GM10248 (cell line): ENCODE results near the gene IFNA17.
A peak's percentile ranks its signal among the peaks of the same experiment; 100 is the strongest.

Experiments
- CTCF ChIA-PET: fragments of 300-600 bp; sonication (Branson Sonifier 250); formaldehyde crosslinking; extraction: SDS; loops from one replicate; lab custom pipeline; 2021; ENCODE audit warnings: antibody characterized with exemption; lab: Yijun Ruan, JAX
- POLR2A ChIA-PET: fragments of 350-650 bp; sonication (Branson Sonifier 250); formaldehyde crosslinking; extraction: SDS; loops from one replicate; lab custom pipeline; 2020; ENCODE audit warnings: antibody characterized with exemption; lab: Yijun Ruan, JAX
- DNase-seq: peaks from one replicate; pipeline ENCODE4 v3.0.0; 2012; ENCODE audit errors: extremely low spot score
- TF ChIP-seq, protein P1 (sequence below): IDR thresholded peaks from 2 replicates; pipeline ENCODE4 v1.5.1; 2012; ENCODE audit warnings: mild to moderate bottlenecking, low read depth; ENCODE audit errors: extremely low read depth, missing control alignments, control extremely low read depth

The IFNA17 gene

DNA sequence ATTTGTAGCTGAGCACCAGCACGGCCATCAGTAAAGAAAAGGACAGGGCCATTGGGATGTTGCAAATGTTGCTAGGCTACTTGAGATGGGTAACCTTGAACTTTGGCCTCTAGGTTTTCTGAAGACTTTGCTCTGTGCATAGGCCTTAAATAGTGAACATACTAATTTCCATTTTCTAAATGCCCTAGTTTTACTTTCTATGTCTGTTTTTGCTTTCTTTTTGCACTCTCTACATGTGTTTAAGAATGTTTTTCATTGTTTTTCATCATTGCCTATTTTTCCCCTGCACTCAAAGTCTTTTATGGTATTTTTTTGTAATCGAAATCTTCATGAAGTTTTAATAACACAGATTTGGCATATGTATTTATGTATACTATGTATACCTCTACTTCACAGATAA, at the start of gene IFNA17:
Gene IFNA17 (minus strand): TSS at position 101 of the 400 bp plus-strand sequence. CDS start 49 bp downstream, at position 52.
- ChIA-PET POLR2A (no interaction called here), CTCF (interaction anchor here (0.7 to 1.0 kb wide), 2 partner anchors 15 to 58 kb away, joined by 3 read pairs; no protein-coding TSS in a partner anchor)
- TF ChIP-seq, protein P1, sequence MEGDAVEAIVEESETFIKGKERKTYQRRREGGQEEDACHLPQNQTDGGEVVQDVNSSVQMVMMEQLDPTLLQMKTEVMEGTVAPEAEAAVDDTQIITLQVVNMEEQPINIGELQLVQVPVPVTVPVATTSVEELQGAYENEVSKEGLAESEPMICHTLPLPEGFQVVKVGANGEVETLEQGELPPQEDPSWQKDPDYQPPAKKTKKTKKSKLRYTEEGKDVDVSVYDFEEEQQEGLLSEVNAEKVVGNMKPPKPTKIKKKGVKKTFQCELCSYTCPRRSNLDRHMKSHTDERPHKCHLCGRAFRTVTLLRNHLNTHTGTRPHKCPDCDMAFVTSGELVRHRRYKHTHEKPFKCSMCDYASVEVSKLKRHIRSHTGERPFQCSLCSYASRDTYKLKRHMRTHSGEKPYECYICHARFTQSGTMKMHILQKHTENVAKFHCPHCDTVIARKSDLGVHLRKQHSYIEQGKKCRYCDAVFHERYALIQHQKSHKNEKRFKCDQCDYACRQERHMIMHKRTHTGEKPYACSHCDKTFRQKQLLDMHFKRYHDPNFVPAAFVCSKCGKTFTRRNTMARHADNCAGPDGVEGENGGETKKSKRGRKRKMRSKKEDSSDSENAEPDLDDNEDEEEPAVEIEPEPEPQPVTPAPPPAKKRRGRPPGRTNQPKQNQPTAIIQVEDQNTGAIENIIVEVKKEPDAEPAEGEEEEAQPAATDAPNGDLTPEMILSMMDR = no peak
- no peak for DNase-seq

DNA sequence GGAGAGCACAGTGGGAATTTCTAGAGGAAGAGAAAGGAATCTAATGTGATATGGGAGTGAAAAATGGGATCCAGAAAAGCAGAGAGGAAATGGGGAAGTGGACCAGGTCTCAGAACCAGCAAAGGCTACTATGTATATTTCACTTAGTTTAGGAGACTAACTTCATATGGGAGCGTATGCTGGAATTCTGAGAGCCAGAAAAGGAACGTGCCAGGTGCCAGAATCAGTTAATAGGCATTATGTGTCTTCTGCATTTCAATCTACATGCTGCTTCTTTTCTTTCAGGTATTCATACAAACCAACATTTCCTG, 40.3 kb upstream of the IFNA17 start:
- CTCF ChIA-PET = interaction anchor here (1.0 to 2.8 kb wide), 3 partner anchors 15 to 187 kb away, joined by 3 to 11 read pairs (median 4); no protein-coding TSS in a partner anchor
- TF ChIP-seq, protein P1 = no peak
- DNase-seq = no peak
- POLR2A ChIA-PET = no interaction called here

DNA sequence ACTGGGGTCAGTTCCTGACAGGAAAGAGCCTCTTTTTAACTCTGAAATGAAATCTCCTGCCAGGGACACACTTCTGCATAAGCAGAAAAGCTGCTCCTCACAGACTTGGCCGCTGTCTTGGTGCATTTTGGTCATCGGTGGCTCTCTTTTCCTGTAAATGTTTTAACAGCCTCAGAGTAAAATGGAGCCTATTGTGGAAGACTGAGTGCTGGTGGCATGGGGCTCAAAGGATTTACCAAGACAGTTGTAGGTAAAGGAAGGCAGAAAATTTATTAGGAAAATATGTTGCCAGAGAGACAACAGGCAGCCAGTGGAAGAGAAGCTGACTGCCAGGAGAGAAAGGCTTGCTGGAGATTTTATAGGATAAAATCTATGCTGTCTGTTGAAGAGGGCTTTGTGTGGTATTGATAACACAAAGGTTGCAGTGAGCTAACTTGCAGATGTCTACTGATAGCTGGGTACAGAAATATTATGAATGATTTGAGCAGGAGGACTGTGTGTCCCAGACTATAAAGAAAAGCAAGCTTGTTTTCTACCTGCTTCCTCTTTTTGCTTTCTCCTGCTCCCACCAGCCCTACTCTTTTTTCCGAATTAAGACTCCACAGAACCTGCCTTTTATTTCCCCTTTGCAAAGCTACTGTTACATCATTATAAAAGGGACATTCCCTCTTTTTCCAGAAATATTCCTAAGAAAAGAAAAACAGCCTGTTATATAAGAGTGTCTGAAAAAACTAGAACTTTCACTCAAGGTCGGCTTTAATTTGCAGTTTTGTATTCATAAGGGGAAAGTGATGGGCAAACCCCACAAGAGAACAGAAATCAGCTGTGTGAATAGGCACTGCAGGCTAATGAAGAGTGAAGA, 39.7 kb upstream of the IFNA17 start:
- ChIA-PET CTCF (interaction anchor here (1.0 to 2.8 kb wide), 4 partner anchors 15 to 546 kb away, joined by 3 to 11 read pairs (median 4); no protein-coding TSS in a partner anchor), POLR2A (no interaction called here)
- DNase-seq = peak; percentile 22
- TF ChIP-seq, protein P1 = no peak

DNA sequence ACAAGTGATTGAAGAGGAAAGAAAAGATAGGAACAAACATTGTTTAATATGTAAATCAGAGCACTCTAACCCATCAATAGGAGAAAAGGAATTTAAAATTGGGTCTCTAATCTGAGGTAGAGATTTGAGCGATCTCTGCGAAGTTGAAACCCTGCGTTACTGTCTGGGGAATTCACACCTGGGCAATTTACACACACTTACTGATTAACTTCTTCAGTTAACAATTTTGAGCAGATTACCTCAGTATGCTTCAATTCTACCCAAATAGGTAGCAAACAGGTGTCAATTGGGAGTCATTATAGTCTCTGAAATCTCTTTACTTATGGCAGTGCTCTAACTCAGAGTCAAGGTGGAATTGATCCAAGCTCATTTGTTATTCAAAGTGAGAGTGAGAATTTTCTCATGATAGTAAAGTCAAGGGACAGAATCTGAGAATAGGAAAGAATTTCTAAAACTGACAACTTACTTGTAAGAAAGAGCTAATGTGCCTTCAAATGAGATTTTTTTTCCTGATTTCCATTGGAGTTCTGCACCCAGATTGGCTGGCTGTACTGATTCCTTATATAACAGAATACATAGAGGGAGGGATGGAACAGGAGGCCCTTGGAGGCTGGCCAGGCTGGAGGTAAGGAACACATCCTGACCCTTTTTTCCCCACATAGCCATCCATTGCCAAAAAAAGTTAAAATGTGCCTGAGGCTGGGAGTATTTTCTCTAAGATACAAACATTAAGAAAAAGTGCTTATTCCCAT, 38.9 kb upstream of the IFNA17 start:
- ChIA-PET POLR2A (no interaction called here), CTCF (interaction anchor here (0.7 to 2.8 kb wide), 3 partner anchors 12 to 547 kb away, joined by 3 to 11 read pairs (median 3); no protein-coding TSS in a partner anchor)
- TF ChIP-seq, protein P1 = no peak
- no peak for DNase-seq

- no peak for DNase-seq
- TF ChIP-seq, protein P1 = no peak
- CTCF ChIA-PET = interaction anchor here (1.2 to 2.8 kb wide), 3 partner anchors 13 to 71 kb away, joined by 4 to 11 read pairs (median 5); no protein-coding TSS in a partner anchor
- POLR2A ChIA-PET = no interaction called here
Measured at GRCh38 chr9:21265421-21266189, 37.6 kb upstream of the IFNA17 start.

- POLR2A ChIA-PET = no interaction called here
- TF ChIP-seq, protein P1 = no peak
- DNase-seq = no peak
- CTCF ChIA-PET = interaction anchor here (1.4 to 2.0 kb wide), 2 partner anchors 73 to 140 kb away, joined by 3 to 6 read pairs; no protein-coding TSS in a partner anchor
Measured at GRCh38 chr9:21255538-21256212, 27.7 kb upstream of the IFNA17 start.
